ENCODE data around the gene VAT1L. TPM values are rescaled to one million over a fixed set of nuclear protein-coding genes. Genes with fewer than 3 reads are reported as not detected.

VAT1L gene
- total and polyA plus RNA-seq, 4 donors = 0.17 to 0.98 (median 0.26) TPM

DNA sequence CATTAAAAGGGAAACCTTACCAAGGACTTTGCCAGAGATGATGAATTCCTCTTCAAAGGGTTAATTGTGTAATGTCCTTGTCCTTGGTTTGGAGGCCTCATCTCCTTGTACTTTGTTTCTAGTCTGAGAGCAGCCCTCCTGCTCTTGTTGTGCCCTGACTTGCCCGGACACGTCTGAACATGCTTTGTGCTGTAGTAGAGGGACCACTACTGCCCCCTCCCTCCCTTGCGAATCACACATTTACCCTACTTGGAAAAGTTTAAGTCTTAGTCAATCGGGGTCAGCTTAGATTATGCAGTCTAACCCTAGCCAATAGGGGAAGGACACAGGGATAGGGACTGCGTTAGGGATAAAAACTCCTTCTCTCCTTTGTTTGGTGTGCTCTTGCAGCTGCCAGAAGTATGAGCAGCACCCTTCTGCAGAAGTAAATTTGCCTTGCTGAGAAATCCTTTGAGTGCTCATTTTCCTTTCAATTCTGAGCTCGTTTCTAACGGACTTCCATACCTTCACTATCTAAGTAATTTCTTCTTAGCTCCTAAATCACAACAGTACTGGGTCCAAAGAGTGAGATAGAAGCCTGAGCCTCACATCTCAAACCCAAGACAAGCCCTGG lies 207.6 kb downstream of the VAT1L start:
- WGBS = 93% methylated on average over 7 of the region's 7 CpGs
- H3K4me1 ChIP-seq (ENCODE audit: control insufficient read depth in 4 of 4, insufficient read depth in 4 of 4, low read length in 3 of 4) = no peaks in the 10 kb centered on the region
- DNase-seq (ENCODE audit: low spot score) = no peak
- no peaks in the 10 kb centered on the region for H3K36me3 ChIP-seq (ENCODE audit: control insufficient read depth in 4 of 4, insufficient read depth in 3 of 4, low read depth in 1 of 4, low read length in 3 of 4)
- H3K27me3 ChIP-seq (ENCODE audit: control insufficient read depth in 4 of 4, insufficient read depth in 4 of 4, low read length in 3 of 4) = peaks cover 0 to 7% (median 2%) of the 10 kb centered on the region in 4 donors
- H3K27ac ChIP-seq (ENCODE audit: low read depth in 1 of 2, low read length in 2 of 2) = no peak overlapping the region
- peak overlapping the region in 1 of 3 donors; percentile 8 for H3K4me3 ChIP-seq (ENCODE audit: low read depth in 1 of 3, low read length in 3 of 3)
- no peak overlapping the region for H3K9ac ChIP-seq (ENCODE audit: low read depth in 1 of 2, low read length in 2 of 2)
- H3K9me3 ChIP-seq (ENCODE audit: control insufficient read depth in 4 of 4, low read length in 3 of 4) = peaks cover 0 to 9% (median 2%) of the 10 kb centered on the region in 4 donors
- TF ChIP-seq, protein P1, sequence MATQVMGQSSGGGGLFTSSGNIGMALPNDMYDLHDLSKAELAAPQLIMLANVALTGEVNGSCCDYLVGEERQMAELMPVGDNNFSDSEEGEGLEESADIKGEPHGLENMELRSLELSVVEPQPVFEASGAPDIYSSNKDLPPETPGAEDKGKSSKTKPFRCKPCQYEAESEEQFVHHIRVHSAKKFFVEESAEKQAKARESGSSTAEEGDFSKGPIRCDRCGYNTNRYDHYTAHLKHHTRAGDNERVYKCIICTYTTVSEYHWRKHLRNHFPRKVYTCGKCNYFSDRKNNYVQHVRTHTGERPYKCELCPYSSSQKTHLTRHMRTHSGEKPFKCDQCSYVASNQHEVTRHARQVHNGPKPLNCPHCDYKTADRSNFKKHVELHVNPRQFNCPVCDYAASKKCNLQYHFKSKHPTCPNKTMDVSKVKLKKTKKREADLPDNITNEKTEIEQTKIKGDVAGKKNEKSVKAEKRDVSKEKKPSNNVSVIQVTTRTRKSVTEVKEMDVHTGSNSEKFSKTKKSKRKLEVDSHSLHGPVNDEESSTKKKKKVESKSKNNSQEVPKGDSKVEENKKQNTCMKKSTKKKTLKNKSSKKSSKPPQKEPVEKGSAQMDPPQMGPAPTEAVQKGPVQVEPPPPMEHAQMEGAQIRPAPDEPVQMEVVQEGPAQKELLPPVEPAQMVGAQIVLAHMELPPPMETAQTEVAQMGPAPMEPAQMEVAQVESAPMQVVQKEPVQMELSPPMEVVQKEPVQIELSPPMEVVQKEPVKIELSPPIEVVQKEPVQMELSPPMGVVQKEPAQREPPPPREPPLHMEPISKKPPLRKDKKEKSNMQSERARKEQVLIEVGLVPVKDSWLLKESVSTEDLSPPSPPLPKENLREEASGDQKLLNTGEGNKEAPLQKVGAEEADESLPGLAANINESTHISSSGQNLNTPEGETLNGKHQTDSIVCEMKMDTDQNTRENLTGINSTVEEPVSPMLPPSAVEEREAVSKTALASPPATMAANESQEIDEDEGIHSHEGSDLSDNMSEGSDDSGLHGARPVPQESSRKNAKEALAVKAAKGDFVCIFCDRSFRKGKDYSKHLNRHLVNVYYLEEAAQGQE (IDR thresholded peaks at IDR 0.05) = no peak
- TF ChIP-seq HNF4G (IDR thresholded peaks at IDR 0.05) = no peak
- TF ChIP-seq RAD21 (IDR thresholded peaks at IDR 0.05) = no peak
- TF ChIP-seq, protein P2, sequence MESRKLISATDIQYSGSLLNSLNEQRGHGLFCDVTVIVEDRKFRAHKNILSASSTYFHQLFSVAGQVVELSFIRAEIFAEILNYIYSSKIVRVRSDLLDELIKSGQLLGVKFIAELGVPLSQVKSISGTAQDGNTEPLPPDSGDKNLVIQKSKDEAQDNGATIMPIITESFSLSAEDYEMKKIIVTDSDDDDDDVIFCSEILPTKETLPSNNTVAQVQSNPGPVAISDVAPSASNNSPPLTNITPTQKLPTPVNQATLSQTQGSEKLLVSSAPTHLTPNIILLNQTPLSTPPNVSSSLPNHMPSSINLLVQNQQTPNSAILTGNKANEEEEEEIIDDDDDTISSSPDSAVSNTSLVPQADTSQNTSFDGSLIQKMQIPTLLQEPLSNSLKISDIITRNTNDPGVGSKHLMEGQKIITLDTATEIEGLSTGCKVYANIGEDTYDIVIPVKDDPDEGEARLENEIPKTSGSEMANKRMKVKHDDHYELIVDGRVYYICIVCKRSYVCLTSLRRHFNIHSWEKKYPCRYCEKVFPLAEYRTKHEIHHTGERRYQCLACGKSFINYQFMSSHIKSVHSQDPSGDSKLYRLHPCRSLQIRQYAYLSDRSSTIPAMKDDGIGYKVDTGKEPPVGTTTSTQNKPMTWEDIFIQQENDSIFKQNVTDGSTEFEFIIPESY (IDR thresholded peaks at IDR 0.05) = no peak
- no peak for TF ChIP-seq RXRA (IDR thresholded peaks at IDR 0.05)

DNA sequence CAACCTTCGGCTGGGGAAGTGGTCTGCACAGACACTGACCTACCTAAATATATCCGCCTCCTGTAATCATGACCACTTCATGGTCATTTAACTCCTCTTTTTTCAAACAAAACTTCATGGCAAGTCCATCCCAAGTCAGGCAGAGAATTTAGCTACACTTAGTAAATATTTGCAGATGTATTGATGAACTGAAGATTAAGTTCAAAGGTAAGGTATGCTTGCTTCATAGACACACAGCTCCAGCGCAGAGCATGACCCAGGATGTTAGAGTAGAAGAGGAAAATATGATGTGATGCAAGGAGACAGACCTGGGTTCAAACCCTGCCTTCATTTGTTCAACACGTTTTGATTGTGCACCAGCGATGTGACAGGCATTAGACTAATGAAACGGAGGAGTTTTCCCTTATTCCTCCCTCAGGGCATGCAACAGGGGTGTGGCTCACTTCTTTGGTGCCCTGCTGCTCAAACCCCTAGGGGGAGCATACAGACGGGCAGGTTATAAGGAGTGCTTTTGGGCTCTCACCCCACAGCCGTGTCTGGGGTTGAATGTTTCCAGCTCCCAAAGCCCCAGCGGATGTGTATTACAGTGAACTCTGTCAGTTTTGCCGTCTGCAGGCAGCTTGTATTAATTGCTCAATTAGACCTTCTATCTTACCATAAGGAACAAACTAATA lies 210.1 kb downstream of the VAT1L start:
- peaks cover 0 to 7% (median 0%) of the 10 kb centered on the region in 4 donors for H3K27me3 ChIP-seq (ENCODE audit: control insufficient read depth in 4 of 4, insufficient read depth in 4 of 4, low read length in 3 of 4)
- H3K27ac ChIP-seq (ENCODE audit: low read depth in 1 of 2, low read length in 2 of 2) = no peak overlapping the region
- no peak overlapping the region for H3K9ac ChIP-seq (ENCODE audit: low read depth in 1 of 2, low read length in 2 of 2)
- 47% methylated on average over 10 of the region's 10 CpGs for WGBS
- H3K4me1 ChIP-seq (ENCODE audit: control insufficient read depth in 4 of 4, insufficient read depth in 4 of 4, low read length in 3 of 4) = peaks cover 0 to 3% (median 0%) of the 10 kb centered on the region in 4 donors
- no peaks in the 10 kb centered on the region for H3K36me3 ChIP-seq (ENCODE audit: control insufficient read depth in 4 of 4, insufficient read depth in 3 of 4, low read depth in 1 of 4, low read length in 3 of 4)
- no peak for DNase-seq (ENCODE audit: low spot score)
- peaks cover 0 to 9% (median 2%) of the 10 kb centered on the region in 4 donors for H3K9me3 ChIP-seq (ENCODE audit: control insufficient read depth in 4 of 4, low read length in 3 of 4)
- TF ChIP-seq FOXA2 (IDR thresholded peaks at IDR 0.05) = no peak
- TF ChIP-seq FOXA1 (IDR thresholded peaks at IDR 0.05) = no peak
- no peak overlapping the region for H3K4me3 ChIP-seq (ENCODE audit: low read depth in 1 of 3, low read length in 3 of 3)

DNA sequence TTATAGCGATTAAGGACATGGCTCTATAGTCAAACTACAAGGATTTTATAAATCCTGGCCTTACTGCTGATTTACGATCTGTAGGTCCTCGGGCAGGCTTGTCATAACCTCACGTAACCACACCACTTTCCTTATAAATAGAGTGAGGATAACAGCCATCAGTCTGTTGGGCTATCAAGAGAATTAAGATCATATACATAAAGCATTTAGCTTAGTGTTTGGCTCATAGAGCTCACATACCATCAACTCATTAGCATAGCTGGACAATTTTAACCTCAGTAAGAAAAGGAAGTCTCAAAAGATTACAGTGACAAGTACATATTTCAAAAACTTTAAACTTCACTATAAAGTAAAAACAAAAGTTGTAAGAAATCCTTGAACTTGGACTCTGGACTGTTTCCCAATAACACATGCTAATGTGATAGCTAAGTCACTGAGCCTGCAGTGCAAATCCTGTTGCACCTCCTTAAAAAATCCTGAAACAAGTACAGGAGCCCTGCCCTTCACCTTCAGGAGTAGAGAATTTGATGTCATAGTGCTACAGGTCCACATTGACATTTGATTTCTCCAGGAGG lies 213.2 kb downstream of the VAT1L start:
- DNase-seq (ENCODE audit: low spot score) = no peak
- H3K27ac ChIP-seq (ENCODE audit: low read depth in 1 of 2, low read length in 2 of 2) = no peak overlapping the region
- peaks cover 0 to 3% (median 0%) of the 10 kb centered on the region in 4 donors for H3K4me1 ChIP-seq (ENCODE audit: control insufficient read depth in 4 of 4, insufficient read depth in 4 of 4, low read length in 3 of 4)
- peaks cover 0 to 4% (median 0%) of the 10 kb centered on the region in 4 donors for H3K27me3 ChIP-seq (ENCODE audit: control insufficient read depth in 4 of 4, insufficient read depth in 4 of 4, low read length in 3 of 4)
- no peak overlapping the region for H3K9ac ChIP-seq (ENCODE audit: low read depth in 1 of 2, low read length in 2 of 2)
- no peaks in the 10 kb centered on the region for H3K36me3 ChIP-seq (ENCODE audit: control insufficient read depth in 4 of 4, insufficient read depth in 3 of 4, low read depth in 1 of 4, low read length in 3 of 4)
- TF ChIP-seq RAD21 (IDR thresholded peaks at IDR 0.05) (no peak), HNF4A (conservative IDR thresholded peaks at IDR 0.05) (peak in 1 of 2 donors; percentile 17)
- no peaks in the 10 kb centered on the region for H3K9me3 ChIP-seq (ENCODE audit: control insufficient read depth in 4 of 4, low read length in 3 of 4)
- H3K4me3 ChIP-seq (ENCODE audit: low read depth in 1 of 3, low read length in 3 of 3) = no peak overlapping the region
- WGBS = 78% methylated on average over 4 of the region's 4 CpGs
